HG03066 (cell line): Measurements from ENCODE around the gene ASCC1.
"Not testable (repeated sequence)": the region's sequence is repeated elsewhere in the genome, so short reads cannot be mapped to it uniquely, and the experiment has no call there.

ENCODE experiments used
- ATAC-seq: cut with Tn5 transposase; IDR thresholded peaks from one replicate; pipeline ENCODE4 v1.9.1; 2021; ENCODE audit warnings: low read depth; ENCODE audit not compliant: unreplicated experiment

ASCC1 gene

GRCh38 chr10:72133517-72133916, 82.6 kb downstream of the ASCC1 start:
- peak; percentile 87 for ATAC-seq

GRCh38 chr10:72132854-72133253, 83.2 kb downstream of the ASCC1 start:
- no peak for ATAC-seq

GRCh38 chr10:72127571-72127970, 88.5 kb downstream of the ASCC1 start:
- no peak for ATAC-seq

- ATAC-seq = no peak
These were observed 89.2 kb downstream of the ASCC1 start for GRCh38 chr10:72126872-72127232.

GRCh38 chr10:72126184-72126871, 89.7 kb downstream of the ASCC1 start:
- ATAC-seq = no peak

GRCh38 chr10:72124989-72125388, 91.1 kb downstream of the ASCC1 start:
- no peak for ATAC-seq

- ATAC-seq = no peak
These were observed 91.7 kb downstream of the ASCC1 start for GRCh38 chr10:72124381-72124780.

GRCh38 chr10:72123616-72124015, 92.5 kb downstream of the ASCC1 start:
- ATAC-seq = no peak

GRCh38 chr10:72122221-72122620, 93.9 kb downstream of the ASCC1 start:
- ATAC-seq = no peak

GRCh38 chr10:72121389-72121788, 94.7 kb downstream of the ASCC1 start:
- no peak for ATAC-seq

- no peak for ATAC-seq
These were observed 99.7 kb downstream of the ASCC1 start for GRCh38 chr10:72116372-72116771.

- ATAC-seq = no peak
These were observed 101.2 kb downstream of the ASCC1 start for GRCh38 chr10:72114706-72115450.

- ATAC-seq = no peak
These were observed 105.2 kb downstream of the ASCC1 start for GRCh38 chr10:72110673-72111401.

GRCh38 chr10:72109636-72110157, 106.4 kb downstream of the ASCC1 start:
- ATAC-seq = no peak

GRCh38 chr10:72108830-72109635, 107.0 kb downstream of the ASCC1 start:
- no peak for ATAC-seq

GRCh38 chr10:72108004-72108370, 108.1 kb downstream of the ASCC1 start:
- not testable (repeated sequence) for ATAC-seq

GRCh38 chr10:72107325-72108003, 108.6 kb downstream of the ASCC1 start:
- no peak for ATAC-seq

GRCh38 chr10:72106896-72107295, 109.2 kb downstream of the ASCC1 start:
- ATAC-seq = no peak

- no peak for ATAC-seq
These were observed 109.8 kb downstream of the ASCC1 start for GRCh38 chr10:72106154-72106849.
